GM10266 (cell line): ENCODE data around the gene TNS3.

Source experiments
- DNase-seq: peaks from one replicate; pipeline ENCODE4 v3.0.0; 2012; ENCODE audit errors: extremely low spot score
- CTCF ChIP-seq: IDR thresholded peaks from 2 replicates; pipeline ENCODE4 v1.5.1; 2012; ENCODE audit warnings: mild to moderate bottlenecking, low read depth; ENCODE audit not compliant: control insufficient read depth, insufficient read depth; ENCODE audit errors: missing control alignments

The TNS3 gene

GRCh38 chr7:47252675-47253074, 329.2 kb downstream of the TNS3 start:
- no peak for DNase-seq
- TF ChIP-seq CTCF = no peak

DNA sequence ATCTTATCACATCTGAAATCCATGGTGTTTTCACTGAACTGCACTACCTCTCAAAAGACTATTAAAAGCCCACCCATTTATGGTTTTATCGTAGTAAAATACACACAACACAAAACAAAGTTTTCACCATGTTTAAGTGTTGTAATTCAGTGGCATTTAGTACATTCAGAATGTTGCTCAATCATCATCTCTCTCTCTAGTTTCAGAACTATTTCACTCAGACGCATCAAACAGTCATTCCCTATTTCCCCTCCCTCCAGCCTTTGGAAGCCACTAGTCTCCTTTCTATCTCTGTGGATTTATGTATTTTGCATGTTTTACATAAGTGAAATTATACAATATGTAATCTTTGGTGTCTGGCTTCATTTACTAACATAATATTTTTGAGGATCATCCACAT, 332.6 kb downstream of the TNS3 start:
- no peak for TF ChIP-seq CTCF
- no peak for DNase-seq

- no peak for DNase-seq
- no peak for TF ChIP-seq CTCF
Observed at GRCh38 chr7:47248797-47249196, 333.1 kb downstream of the TNS3 start.

DNA sequence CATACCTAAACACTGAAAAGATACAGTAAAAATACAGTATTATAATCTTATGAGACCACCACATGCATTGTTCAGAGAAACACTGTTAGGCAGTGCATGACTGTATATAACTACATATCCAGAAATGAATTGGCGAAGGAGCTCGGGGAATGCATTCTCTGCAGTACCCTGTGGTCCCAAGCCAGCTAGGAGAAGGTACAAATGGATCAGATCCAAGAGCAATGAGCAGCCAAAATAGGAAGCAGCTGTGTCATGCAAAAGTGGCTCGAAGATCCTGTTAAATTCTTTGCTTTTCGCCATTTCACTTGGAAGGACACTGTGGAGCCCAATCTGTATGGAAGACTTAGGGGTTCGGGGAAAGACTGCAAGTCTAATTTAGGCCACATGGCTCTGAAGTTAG, 334.8 kb downstream of the TNS3 start:
- DNase-seq = no peak
- no peak for TF ChIP-seq CTCF

- no peak for DNase-seq
Observed at GRCh38 chr7:47244692-47245091, 337.2 kb downstream of the TNS3 start.

GRCh38 chr7:47241112-47242065, 340.5 kb downstream of the TNS3 start:
- no peak for DNase-seq
- TF ChIP-seq CTCF = no peak

More at GRCh38 chr7:47244692-47245091, 337.2 kb downstream of the TNS3 start:
- no peak for TF ChIP-seq CTCF

DNA sequence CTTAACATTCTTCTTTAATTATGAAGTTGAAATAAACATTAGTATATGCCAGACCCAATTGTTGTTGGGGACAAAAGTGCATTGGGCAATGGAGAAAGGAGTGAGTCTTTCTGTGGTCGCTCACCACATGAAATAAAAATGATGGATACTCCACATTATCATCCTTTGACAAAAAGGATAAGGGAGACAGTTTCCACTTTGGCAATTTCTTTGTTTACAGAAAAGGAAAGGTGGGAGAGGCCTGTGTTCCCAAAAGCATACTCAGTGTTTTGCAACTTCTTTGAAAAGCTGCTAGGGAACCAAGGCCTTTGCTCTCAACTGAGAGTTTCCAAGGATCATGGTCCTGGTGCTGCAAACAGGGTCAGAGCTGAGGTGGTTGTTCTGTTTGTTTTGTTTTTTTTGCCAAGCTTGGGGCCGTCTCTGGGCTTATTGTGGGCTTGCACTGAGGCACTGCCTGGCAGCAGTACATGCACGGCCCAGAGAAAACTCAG, 341.9 kb downstream of the TNS3 start:
- no peak for DNase-seq
- TF ChIP-seq CTCF = no peak
